Head of caudate nucleus (tissue), 42 donors: Measurements from ENCODE around the gene ZCCHC24.

Experiments used
- DNase-seq, 42 donors: peaks; one replicate each; pipeline versions ENCODE4 v3.0.0 to v3.0.0-alpha.2; 2020 to 2021; ENCODE audit warnings: mixed read lengths in 7 of 42
- intact Hi-C: fragments of 100-400 bp; cut with DNase I; formaldehyde crosslinking; loops from one replicate; pipeline ENCODE4 v1.15.0; 2022

The ZCCHC24 gene

DNA sequence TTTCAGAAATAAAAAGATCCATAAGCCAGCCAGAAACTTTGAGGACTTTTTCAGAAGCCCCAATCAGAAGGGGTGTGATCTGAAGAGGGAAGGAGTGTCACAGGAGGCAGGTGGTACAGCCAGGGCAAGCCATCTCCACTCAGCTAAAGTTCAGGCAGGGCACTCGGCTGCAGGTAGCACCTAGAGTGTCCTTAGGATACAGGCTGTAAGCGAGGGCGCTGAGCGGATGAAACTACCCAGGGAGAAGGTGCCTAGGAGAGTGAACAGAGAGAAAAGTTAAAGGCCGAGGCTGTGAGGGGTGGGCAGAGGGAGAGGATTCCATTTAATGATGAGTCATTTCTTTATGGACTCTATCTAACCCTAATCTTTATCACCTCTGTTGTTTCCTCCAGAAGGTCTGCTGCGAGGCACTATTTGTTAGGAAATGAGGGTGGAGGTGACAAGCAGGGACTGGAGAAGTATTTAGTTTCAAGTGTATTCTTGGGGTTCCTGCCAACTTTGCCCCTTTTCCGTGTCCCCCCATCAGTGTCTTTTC lies 29.8 kb upstream of the ZCCHC24 start:
- DNase-seq = no peak
- intact Hi-C loops = no loop called here

DNA sequence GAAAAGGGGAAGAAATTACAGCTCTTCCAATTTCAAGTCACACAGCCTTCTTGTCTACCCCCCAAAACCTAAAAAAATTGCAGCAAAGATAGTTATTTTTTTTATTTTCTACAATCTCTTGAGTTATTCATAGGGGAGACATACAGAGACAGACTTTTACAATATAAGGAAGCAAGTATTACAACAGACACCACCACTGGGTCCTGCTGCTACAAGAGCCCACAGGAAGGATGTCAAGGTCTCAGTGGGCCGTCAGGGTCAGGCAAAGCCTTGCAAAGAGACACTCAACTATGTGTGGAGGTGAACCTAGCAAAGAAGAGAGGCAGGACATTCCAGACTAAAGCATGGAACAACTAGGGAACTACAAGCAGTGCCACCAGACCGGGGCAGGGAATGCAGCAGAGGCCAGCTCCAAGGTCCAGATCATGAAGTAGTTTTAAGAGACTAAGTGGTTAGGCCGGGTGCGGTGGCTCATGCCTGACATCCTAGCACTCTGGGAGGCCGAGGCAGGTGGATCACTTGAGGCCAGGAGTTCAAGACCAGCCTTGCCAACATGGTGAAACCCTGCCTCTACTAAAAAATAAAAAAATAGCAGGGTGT lies 28.2 kb upstream of the ZCCHC24 start:
- intact Hi-C loops = no loop called here
- DNase-seq = peak in 1 of 42 donors; percentile 31

DNA sequence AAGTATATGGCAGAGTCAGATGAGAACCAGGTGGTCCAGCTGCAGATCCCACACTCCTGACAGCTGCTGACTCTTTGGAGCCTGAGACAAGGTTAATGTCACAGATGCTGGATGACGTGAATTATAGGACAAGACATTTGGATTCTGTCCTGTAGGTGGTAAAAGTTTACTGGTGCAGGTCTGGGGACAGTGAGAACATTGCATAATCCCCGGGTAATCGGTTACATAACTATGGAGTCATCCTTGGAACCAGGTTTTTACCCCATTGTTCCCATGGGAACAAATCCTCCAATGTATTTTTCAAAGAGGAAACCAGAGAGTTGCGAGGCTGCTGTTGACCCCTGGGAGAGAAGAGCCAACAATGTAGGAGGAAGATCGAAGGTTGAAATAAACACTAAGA lies 27.5 kb upstream of the ZCCHC24 start:
- intact Hi-C loops = no loop called here
- peak in 7 of 42 donors; percentile 26 to 70 (median 47) for DNase-seq

- intact Hi-C loops = no loop called here
- peak in 1 of 42 donors; percentile 16 for DNase-seq
These were observed 27.0 kb upstream of the ZCCHC24 start for GRCh38 chr10:79472449-79472848.

DNA sequence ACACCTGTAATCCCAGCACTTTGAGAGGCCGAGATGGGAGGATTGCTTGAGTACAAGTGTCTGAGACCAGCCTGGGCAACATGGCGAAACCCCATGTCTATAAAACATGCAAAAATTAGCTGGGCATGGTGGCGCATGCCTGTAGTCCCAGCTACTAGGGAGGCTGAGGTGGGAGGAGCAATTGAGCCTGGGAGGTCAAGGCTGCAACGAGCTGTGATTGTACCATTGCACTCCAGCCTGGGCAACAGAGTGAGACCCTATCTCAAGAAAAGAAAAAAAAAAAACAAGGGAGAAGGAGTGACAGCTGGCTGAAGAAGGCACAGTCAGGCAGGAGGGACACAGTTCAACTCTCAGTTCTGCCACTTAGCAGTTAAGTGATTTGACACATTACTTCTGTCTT lies 26.4 kb upstream of the ZCCHC24 start:
- intact Hi-C loops = no loop called here
- peak in 2 of 42 donors; percentile 6 to 32 for DNase-seq

DNA sequence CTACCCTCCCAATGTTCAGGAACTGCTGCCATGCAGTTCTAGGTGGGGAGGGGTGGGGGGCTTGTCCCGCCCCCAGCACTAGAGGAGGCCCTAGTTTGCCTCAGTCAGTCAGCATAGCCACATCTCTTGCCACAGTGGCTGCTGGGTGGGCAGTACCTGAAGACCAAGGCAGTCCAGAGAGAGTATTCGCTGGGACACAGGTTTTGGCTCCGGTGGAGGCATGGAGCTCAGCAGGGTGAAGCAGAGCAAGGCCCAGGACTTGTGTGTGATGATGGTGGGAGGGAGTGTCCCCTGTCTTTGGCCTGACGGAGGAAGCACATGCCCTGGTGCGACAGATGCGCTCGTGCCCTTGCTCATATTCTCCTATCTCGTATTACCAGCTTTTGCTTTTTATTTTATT lies 24.7 kb upstream of the ZCCHC24 start:
- intact Hi-C loops = no loop called here
- peak in 2 of 42 donors; percentile 15 to 16 for DNase-seq

- DNase-seq = peak in 1 of 42 donors; percentile 21
- intact Hi-C loops = no loop called here
These were observed 23.6 kb upstream of the ZCCHC24 start for GRCh38 chr10:79468841-79469585.

GRCh38 chr10:79468015-79468560 lies 22.7 kb upstream of the ZCCHC24 start:
- intact Hi-C loops = no loop called here

DNA sequence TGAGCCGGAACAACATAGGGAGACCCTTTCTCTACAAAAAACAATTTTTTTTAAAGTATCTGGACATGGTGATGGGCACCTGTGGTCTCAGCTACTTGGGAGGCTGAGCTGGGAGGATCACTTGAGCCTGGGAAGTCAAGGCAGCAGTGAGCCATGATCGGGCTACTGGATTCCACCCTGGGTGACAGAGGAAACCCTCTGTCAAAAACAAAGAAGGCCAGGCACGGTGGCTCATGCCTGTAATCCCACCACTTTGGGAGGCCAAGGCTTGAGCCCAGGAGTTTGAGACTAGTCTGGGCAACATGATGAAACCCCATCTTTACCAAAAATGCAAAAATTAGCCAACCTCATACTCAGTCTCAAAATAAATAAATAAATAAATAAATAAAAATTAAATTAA lies 19.9 kb upstream of the ZCCHC24 start:
- intact Hi-C loops = no loop called here
- DNase-seq = no peak

More at GRCh38 chr10:79468015-79468560, 22.7 kb upstream of the ZCCHC24 start:
- no peak for DNase-seq

DNA sequence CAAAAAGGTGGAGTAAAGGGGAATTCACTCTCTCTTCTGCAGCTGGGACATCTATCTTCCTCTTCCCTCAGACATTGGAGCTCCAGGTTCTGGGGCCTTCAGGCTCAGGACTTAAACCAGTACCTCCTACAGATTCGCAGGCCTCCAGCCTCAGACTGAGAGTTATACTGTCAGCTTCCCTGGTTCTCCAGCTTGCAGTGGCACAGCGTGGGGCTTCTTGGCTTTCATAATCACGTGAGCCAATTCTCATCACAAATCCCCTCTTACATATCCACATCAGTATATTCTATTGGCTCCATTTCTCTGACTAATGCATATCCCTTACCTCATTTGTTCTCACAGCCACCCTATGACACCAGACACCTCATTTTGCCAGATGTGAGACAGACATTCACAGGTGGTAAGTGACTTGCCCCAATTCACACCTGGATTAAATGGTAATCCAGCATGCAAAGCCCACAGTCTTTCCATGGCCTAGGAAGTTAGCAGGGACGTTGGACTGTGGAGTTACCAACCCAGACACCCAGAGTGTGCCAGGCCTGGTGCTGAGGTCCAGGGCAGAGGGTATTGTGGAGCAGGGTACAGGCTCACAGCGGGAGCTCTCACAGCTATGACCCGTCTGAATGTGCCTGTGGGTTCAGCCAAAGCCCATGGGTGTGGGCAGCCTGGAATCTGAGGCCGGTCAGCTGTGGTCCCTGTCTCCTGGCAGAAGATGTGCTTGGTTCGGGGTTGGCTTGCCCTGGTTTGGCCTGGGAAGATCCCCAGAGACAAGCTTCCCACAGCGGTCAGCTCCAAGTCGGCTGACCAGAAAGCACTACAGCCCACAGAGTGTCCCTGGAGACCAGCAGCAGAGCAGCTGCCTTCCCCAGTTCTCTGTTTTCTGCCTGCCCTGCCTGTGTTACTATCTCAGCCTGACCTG lies 18.4 kb upstream of the ZCCHC24 start:
- intact Hi-C loops = no loop called here
- DNase-seq = no peak

- DNase-seq = no peak
- intact Hi-C loops = no loop called here
These were observed 15.3 kb upstream of the ZCCHC24 start for GRCh38 chr10:79460687-79461086.

DNA sequence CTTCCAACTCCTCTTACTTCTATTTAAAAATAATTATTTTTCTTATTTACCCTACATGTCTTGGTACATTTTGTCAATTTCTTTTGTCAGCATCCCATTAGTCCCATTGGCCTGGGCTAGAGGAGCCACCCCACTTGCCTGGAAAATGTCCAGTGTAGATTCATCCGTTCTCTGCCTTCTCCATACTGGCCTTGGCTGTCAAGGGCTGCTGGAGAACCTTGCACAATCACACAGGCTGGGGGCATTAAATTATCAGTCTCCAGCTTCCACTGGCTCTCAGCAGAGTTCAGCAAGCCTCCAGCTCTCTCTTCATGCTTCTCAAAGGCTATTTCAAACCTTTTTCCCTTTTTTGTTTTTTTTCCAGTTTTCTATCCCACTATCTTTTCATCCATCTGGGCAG lies 13.8 kb upstream of the ZCCHC24 start:
- intact Hi-C loops = no loop called here

GRCh38 chr10:79458483-79458882 lies 13.1 kb upstream of the ZCCHC24 start:
- DNase-seq = no peak
- intact Hi-C loops = no loop called here

More for the DNA sequence above, 13.8 kb upstream of the ZCCHC24 start:
- no peak for DNase-seq

- intact Hi-C loops = no loop called here
- no peak for DNase-seq
These were observed 11.9 kb upstream of the ZCCHC24 start for GRCh38 chr10:79457256-79457785.

DNA sequence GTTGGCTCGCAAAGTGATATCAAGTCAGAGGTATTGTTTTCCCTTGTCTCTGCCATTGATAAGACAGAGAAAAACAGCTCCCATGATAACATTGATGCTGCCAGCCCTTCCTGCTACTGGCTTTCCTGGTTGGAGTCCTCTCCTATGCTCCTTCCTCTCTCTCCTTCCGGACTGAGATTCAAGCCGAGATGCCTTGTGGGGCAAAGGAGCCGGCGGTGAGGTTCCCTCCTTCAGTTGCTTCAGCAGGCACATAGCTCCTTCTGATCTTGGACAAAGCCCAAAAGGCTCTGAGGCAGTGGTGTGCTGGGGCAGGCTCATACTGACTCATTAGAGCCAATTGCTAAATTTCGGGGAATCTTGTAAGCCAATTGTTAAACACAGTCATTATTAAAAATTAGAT lies 8.8 kb upstream of the ZCCHC24 start:
- intact Hi-C loops = no loop called here
- DNase-seq = peak in 2 of 42 donors; percentile 37 to 51

DNA sequence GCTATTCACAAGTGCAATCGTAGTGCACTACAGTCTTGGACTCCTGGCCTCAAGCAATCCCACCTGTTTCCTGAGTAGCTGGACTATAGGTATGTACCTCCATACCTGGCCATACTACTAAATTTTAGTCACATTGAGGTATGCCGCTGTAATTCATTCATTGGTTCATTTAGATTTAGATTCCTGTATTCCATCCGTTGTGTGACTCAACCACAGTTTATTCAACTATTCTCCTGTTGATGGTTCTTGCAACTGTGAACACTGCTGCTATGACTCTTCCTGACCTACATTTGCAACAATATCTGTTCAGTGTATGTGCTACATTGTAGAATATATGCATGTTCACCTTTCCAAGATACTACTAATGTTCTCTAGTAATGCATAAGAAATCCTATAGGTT lies 8.0 kb upstream of the ZCCHC24 start:
- peak in 1 of 42 donors; percentile 8 for DNase-seq
- intact Hi-C loops = no loop called here

GRCh38 chr10:79452174-79452611 lies 6.8 kb upstream of the ZCCHC24 start:
- DNase-seq = peak in 8 of 42 donors; percentile 13 to 72 (median 43)
- intact Hi-C loops = no loop called here

DNA sequence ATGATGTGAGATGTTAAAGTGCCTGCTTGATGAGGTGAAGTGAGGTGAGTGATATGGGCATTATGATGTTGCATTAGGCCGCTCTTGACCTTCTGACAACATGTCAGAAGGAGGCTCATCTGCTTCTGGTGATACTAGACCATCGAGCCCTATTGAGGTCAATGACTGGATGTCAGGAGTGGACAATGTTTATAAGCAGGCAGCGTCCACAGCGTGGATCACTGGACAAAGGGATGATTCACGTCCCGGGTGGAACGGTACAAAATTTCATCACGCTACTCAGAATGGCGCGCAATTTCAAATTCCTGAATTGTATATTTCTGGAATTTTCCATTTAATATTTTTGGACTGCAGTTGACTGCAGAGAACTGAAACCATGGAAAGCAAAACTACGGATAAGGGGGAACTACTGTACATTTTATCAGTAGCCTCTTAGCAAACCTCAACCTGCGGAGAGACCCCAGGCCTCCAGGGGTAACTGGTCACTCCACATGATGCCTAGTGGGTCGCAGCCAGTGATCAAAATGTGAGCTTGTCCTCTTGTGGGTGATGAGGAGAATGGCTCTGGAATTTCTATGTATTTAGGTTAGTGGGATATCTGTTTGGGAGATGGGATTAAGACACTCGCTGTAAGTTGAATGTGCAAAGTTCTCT lies 5.7 kb upstream of the ZCCHC24 start:
- peak in 4 of 42 donors; percentile 13 to 41 (median 24) for DNase-seq
- intact Hi-C loops = no loop called here
